Upper lobe of right lung (tissue), 1 donor: ENCODE measurements around the gene ZNF346. TPM values are rescaled to one million over a fixed set of nuclear protein-coding genes. Genes with fewer than 3 reads are reported as not detected.

ENCODE experiments used
- ATAC-seq: fragments of 200-7000 bp; cut with Tn5 transposase; one replicate; pipeline ENCODE4 v1.9.1; 2020; ENCODE audit warnings: mild to moderate bottlenecking, moderate library complexity
- DNase-seq: peaks from one replicate; pipeline ENCODE4 v3.0.0-alpha.2; 2020
- H3K27ac ChIP-seq: fragments of 200-600 bp; one replicate; pipeline ENCODE4 v1.8.0; 2022
- H3K27me3 ChIP-seq: fragments of 200-600 bp; one replicate; pipeline ENCODE4 v1.8.0; 2022; ENCODE audit warnings: mild to moderate bottlenecking
- H3K36me3 ChIP-seq: fragments of 200-600 bp; one replicate; pipeline ENCODE4 v1.8.0; 2022
- H3K4me1 ChIP-seq: fragments of 200-600 bp; one replicate; pipeline ENCODE4 v1.8.0; 2022
- H3K4me3 ChIP-seq: fragments of 200-600 bp; one replicate; pipeline ENCODE4 v1.8.0; 2022; ENCODE audit warnings: mild to moderate bottlenecking
- H3K9me3 ChIP-seq: fragments of 200-600 bp; one replicate; pipeline ENCODE4 v1.8.0; 2022
- CTCF ChIP-seq: fragments of 200-600 bp; IDR thresholded peaks from one replicate; pipeline ENCODE4 v1.8.0; 2022; ENCODE audit warnings: antibody characterized with exemption
- intact Hi-C: fragments of 100-400 bp; cut with DNase I; formaldehyde crosslinking; loops from one replicate; pipeline ENCODE4 v1.11.0; 2022
- total RNA-seq: library from RNA; stranded (reverse); fragmentation: NEBNext Ultra II Directional; extraction: Animal tissue kit (Norgen Biotek cat#: 25700); gene quantifications from one replicate; pipeline ENCODE4 v1.2.1, GENCODE V29; 2021
- donor health status: DM: no; HTN: yes; CAD: no; lungs with severe emphysema.

Gene ZNF346
- total RNA-seq, 1 donor from 2014 or later: 12.9 TPM

GRCh38 chr5:177126771-177127170, 104.3 kb downstream of the ZNF346 start:
- TF ChIP-seq CTCF: no peak
- H3K9me3 ChIP-seq: no peaks in the 10 kb centered on the region
- ATAC-seq (no peak), DNase-seq (no peak)
- intact Hi-C loops: no loop called here
- H3K4me1 ChIP-seq: no peaks in the 10 kb centered on the region
- no peaks in the 10 kb centered on the region for H3K27me3 ChIP-seq
- H3K27ac ChIP-seq: no peak overlapping the region
- H3K4me3 ChIP-seq: no peak overlapping the region
- no peaks in the 10 kb centered on the region for H3K36me3 ChIP-seq

DNA sequence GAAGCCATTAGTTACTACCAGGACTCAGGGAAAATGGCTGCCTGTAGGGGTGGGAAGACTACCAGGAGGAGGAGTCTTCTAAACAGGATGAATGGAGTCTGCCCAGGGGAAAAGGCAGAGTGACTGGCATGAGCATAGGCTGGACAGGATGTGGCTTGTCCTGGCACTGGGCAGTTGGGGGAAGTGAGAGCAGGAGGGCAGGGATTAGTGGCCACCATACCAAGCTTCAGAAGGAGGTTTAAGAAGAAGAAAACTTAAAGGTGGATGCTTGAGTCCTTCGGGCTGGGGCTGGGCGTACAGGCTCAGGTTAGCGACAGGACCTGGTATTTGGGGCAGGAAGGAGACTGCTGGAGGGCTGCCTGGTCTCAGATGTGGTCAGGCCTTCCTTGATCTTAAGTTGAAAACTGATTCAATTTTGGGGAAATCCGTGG, 106.1 kb downstream of the ZNF346 start:
- TF ChIP-seq CTCF: no peak
- Histone ChIP-seq H3K27ac (no peak overlapping the region), H3K4me1 (no peaks in the 10 kb centered on the region), H3K9me3 (no peaks in the 10 kb centered on the region), H3K36me3 (no peaks in the 10 kb centered on the region), H3K27me3 (no peaks in the 10 kb centered on the region), H3K4me3 (no peak overlapping the region)
- peak; percentile 3 for ATAC-seq
- peak; percentile 44 for DNase-seq
- intact Hi-C loops: no loop called here

- ATAC-seq: no peak
These were observed 107.9 kb downstream of the ZNF346 start for GRCh38 chr5:177130211-177131018.

More at GRCh38 chr5:177130211-177131018, 107.9 kb downstream of the ZNF346 start:
- peaks cover 10% of the 10 kb centered on the region for H3K4me1 ChIP-seq
- H3K27ac ChIP-seq: no peak overlapping the region
- DNase-seq: peak; percentile 28
- peaks cover 5% of the 10 kb centered on the region for H3K36me3 ChIP-seq
- H3K27me3 ChIP-seq: no peaks in the 10 kb centered on the region
- intact Hi-C loops: no loop called here
- H3K4me3 ChIP-seq: no peak overlapping the region
- no peak for TF ChIP-seq CTCF
- no peaks in the 10 kb centered on the region for H3K9me3 ChIP-seq

Other genes with a start within 250 kb of the ZNF346 start
- 0.46 TPM for gene UNC5A, start 212.1 kb upstream of the ZNF346 start, total RNA-seq
- 50.5 TPM for gene HK3, start 123.3 kb upstream of the ZNF346 start, total RNA-seq
- 35.4 TPM for gene UIMC1, start 15.9 kb upstream of the ZNF346 start, total RNA-seq
- 109 TPM for gene FGFR4, start 64.2 kb downstream of the ZNF346 start, total RNA-seq
- 67.7 TPM for gene NSD1, start 111.1 kb downstream of the ZNF346 start, total RNA-seq